Activated T-cell treated with anti-CD3 and anti-CD28 coated beads for 24 hours (primary cell): ENCODE results near the gene COLEC12.
"Not testable (repeated sequence)": the region's sequence is repeated elsewhere in the genome, so short reads cannot be mapped to it uniquely, and the experiment has no call there.

Experiments used
- DNase-seq: peaks from one replicate; pipeline ENCODE4 v3.0.0-alpha.2; 2020; ENCODE audit warnings: low read depth

The COLEC12 gene

DNA sequence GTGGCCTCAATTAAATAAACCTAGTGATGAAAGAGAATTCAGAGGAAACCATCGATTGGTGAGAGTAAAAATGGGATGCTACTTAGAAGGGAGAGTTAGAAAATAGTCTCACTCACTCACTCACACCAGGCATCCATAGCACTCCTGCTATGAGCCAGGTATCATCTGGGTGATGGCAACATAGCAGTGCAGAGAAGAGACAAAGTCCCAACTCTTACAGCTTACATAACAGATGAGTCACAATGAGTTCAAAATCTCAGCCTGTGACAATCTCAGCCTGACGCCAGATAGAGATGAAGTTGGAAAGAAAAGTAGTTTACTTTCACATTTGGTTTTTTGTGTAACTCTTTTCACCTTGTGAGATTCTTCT lies 177.3 kb downstream of the COLEC12 start:
- DNase-seq: no peak

DNA sequence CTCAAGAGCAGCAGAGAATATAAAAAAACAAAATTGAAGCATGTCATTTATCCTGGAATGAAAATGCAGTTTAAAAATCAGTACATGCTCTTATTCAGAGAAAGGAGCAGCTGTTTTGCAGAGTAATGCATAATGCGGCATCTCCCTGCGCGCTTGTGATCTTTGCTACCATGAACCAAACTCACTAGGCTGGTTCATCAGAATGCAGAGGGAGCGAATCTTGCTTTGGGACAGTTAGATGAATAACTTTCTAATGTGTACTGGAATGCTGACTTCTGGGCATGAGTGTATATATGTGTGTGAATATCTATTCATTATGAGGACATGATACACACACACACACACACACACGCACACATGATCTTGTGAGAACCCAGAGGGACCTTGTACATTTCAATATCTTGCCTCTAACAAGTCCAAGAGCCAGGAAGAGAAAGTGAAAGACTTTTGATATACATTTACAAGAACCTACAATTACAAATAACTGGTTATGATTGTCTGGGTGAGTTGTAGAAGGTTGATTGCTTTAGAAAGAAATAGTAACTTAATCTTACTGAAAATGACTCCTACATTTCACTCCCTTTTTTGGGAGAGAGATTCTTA lies 178.5 kb downstream of the COLEC12 start:
- DNase-seq: no peak

DNA sequence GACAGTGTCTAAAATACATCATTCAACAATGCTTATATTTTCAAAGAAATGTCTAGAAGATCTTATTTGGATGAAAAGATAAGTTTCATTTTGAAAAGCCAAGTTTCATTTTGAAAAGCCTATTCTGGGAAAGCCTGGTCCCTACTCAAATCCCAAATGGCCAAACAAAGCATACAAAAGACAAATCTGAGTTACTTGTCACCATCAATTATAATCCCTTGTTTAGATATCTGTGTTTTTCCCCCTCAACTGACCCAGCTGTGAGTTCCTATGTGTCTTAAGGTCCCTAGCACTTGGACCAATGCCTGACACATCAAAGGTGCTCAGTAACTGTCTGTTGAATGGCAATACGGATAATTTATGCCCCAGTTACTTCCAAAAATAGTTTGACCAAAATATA lies 180.3 kb downstream of the COLEC12 start:
- no peak for DNase-seq

DNA sequence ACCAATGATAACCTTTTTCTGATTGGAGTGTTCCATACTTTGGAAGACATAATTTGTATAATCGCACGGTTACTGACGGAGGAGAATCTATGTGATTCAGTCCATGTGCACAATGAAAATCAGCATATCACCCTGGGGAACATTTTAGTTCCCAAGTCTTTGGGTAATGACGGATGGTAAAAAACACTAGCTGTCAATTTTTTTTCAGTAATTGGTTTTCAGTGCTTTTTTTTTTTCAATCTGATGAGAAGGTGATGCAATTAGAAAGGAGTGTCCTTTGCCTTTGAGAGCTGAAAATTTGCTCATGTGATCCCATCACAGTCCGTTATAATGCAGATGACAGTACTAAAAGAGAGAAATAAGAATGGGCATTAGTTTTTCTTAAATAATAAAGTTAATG lies 180.8 kb downstream of the COLEC12 start:
- no peak for DNase-seq

DNA sequence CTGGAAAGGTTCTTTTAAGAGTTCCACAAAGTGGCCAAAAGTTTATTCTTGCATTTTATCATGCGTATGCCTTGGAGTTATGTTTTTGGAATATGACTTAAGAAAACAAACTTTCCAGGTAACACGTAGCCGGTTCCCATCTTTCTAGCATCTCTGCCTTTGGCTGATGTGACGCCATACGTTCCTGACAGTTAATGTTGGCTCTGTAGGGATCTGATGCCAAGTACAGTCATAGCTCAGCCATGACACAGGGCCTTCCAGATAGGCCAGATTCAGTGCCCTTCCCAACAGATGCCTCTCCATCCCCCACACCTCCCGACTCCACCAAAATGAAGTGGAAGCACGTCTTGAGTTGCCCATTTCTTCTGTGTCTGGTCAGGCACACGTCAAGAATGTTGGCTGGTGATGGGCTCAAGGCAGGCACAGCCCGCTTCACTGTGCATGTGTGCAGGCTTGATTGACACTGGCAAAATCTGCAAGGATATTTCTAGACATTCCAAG lies 181.7 kb downstream of the COLEC12 start:
- no peak for DNase-seq

DNA sequence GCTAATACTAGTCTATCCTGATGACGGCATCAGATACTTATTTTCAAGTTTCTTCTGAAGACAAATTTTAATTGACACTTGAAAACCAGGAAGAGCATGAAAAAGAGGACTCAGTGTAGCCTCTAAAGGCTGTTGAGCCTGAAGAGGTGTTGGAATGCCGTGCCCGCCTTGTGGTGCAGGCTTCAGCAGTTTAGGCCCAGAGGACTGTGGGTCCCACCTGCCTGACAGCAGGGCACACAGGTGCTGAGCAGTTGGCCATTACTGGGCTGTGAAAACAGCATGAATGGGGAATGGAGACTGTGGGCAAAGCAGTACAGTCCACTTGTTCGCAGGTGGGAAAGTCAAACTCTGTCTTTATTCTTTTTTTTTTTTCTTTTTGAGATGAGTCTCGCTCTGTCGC lies 182.9 kb downstream of the COLEC12 start:
- no peak for DNase-seq

DNA sequence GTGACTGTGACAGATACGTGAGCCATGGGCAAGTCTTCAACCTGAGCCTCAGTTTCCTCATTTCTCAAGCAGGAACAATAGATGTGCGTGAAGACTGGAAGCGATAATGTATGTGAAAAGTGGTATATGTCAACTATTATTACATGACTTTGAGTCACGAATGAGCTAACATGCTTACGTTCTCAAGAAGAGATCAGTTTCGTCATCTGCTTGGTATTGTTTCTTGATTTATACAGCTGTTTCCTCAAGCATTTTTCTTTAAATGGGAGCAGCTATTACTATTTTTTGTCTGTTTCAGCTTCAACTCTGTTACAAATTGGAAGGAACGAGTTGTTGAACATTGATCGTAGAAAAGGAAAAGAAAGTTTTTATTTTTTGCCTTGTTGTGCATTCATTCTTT lies 184.1 kb downstream of the COLEC12 start:
- no peak for DNase-seq

DNA sequence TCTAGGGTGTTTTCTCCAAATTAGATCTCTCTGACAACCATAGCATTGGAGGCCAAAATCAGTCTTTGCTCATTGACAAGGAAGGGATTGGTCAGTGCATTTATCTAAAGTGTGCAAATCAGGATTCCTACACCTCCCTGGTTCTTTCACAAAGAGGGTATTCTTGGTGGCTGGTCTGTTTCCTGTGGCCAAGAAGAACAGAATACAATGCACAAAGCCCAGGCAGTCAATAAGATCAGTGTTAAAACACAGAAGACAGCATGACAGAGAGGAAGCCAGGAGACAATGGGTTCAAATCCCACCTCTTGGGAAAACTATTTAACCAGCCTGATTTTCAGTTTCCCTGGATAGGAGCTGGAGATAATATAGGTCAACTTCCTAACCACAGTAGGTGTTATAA lies 186.6 kb downstream of the COLEC12 start:
- no peak for DNase-seq

DNA sequence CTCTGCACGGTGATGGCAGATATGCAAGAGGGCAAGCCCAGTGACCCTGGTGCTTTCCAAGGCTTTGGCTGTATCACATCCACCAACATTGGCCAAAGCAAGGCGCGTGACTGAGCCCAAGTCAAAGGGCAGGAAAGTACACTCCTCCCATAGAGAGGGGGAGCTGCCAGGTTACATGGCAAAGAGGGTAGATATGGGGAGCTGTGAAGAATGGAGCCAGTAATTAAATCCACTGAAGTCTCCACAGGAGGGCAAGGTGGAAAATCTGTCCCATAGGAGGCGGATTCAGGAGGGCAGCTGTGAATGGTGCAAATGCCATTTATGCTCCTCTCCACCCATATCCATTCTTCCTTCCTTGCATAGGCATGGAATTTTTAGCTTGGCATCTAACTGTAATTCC lies 188.1 kb downstream of the COLEC12 start:
- DNase-seq: no peak

DNA sequence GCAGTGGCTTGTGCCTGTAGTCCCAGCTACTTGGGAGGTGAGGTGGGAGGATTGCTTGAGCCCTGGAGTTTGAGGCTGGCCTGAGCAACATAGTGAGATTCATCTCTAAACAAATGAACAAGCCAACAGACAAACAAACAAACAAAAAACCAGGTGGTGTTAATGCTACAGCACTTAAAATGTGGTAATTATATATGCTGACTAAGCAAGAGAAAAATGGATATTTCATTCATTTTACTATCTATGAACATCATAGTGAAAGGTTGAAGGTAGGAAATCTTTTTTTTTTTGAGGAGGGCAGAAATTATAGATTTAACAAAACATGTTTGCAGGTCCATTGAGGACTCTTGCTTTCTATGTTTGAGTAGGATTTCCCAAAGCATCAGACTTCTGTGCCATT lies 190.5 kb downstream of the COLEC12 start:
- DNase-seq: no peak

DNA sequence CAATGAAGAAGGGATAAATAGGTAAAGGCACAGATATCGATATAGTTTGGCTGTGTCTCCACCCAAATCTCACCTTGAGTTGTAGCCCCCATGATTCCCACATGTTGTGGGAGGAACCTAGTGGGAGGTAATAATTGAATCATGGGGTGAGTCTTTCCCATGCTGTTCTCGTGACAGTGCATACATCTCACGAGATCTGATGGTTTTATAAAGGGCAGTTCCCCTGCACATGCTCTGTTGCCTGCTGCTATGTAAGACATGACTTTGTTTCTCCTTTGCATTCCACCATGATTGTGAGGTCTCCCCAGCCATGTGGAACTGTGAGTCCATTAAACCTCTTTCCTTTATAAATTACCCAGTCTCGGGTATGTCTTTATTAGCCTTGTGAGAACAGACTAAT lies 192.4 kb downstream of the COLEC12 start:
- not testable (repeated sequence) for DNase-seq

DNA sequence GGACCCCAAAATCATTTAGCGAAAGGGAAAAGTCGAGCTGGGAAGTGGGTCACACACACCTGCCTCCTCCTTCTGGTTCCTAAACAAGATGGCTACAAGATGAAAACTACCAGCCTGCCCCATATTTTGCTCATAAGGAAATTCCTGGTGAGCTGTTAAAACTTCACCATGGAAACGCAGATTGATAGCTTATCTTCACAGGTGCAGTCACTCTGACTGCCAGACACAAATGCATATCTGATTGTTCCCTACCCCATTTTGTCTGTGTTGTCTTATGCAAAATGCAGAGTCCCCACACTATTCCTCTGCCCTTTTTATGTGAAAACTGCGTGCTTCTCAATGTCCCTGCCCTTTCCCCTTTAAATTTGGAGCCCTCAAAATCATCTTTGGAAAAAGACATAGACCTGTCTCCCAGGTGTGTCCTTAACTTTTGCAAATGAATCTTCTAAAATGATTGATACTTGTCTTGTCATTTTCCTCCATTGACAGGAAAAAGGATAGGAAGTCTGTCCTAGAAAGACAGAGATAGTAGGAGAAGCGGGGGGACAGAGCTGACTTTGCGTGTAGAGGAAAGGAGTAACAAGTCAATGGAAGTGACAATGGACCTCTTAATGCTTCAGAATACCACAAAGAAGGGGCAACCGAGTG lies 193.8 kb downstream of the COLEC12 start:
- DNase-seq: no peak

DNA sequence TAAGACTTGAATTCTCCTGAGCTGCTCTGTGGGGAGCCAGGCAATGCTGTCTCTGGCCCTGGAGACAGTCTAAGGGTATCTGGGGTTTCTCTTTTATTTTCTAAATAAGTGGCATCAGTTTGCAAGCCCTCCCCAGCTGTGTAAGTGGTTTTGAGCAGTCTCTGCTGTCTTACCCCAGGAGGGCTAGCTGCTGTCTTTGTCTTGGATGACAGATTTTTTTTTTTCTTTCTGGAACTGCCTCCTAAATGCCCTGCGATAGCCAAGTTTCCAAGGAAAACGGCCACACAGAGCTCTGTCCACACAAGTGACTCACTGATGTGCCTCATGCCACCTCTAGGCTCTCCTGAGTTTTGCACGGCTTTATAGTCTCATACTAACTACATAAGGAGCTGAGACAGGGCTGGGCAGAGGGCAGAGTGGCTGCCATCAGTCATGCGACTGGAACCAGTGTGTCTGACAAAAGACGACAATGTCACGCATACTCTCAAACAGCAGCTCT lies 195.4 kb downstream of the COLEC12 start:
- no peak for DNase-seq

DNA sequence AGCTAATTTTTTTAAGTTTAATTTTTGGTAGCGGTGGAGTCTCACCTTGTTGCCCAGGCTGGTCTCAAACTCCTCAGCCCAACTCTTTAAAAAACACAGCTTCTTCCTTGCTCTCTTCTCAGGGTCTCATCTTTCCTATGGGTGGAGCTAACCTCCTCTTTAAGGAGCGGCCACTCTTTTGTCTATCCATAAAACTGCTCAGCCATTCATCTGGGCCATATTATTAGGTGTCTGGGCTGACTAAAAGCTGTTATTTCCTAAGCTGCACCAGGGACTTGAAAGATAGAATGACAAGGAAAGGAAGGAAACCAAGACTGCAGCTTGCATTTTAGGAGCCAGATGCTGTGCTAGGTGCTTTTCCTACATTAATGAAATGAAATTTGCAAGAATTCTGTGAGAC lies 196.9 kb downstream of the COLEC12 start:
- DNase-seq: no peak

DNA sequence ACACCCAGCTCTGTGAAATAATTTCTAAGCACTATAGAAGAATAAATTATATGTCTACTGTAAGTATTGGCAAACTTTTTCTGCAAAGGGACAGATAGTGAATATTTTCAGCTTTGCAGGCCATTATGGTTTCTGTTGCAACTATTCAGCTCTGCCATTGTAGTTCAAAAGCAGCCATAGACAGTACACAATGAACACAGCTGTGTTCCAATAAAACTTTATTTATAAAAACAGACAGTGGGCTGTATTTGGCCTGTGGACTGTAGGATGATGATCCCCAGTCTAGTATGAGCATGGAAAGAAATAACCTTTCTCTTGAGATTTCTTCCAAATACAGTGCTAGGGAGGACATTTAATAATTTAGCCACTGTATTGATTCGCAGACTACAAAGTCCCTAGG lies 197.5 kb downstream of the COLEC12 start:
- DNase-seq: no peak

DNA sequence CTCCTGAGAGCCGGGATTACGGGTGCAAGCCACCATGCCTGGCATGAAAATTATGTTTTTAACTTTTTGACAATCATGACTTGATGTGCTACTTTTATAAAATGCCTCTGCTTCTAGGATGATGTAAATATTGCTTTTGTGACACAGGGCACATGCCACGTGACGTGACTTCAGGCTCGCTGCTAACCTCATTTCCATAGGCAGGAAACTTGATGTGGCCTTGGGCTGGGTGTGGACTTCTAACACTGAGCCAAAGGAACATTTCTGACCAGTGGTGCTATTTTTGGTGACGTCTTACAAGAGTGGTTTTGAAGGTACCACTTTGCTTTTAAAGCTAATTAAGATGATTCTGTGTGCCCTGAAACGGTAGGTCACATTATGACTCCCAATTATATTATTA lies 198.4 kb downstream of the COLEC12 start:
- DNase-seq: no peak

DNA sequence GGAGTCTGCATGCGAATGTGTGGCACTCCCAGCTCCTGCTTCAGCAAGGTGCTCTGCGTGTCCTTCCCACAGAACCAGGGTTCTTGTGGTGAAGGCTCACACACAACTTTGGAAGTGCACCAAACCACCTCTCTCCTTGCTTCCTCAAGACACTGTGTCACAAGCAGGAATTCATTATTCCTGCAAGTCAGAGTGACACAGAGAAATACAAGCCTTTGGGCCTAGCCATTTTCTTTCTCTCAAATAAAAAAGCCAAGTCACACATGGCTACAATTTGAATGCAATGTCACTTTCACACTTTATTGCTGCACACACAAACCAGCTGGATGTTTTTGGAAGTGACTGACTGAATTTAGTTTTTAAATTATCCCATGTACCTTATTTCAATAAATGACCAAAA lies 202.6 kb downstream of the COLEC12 start:
- DNase-seq: no peak

DNA sequence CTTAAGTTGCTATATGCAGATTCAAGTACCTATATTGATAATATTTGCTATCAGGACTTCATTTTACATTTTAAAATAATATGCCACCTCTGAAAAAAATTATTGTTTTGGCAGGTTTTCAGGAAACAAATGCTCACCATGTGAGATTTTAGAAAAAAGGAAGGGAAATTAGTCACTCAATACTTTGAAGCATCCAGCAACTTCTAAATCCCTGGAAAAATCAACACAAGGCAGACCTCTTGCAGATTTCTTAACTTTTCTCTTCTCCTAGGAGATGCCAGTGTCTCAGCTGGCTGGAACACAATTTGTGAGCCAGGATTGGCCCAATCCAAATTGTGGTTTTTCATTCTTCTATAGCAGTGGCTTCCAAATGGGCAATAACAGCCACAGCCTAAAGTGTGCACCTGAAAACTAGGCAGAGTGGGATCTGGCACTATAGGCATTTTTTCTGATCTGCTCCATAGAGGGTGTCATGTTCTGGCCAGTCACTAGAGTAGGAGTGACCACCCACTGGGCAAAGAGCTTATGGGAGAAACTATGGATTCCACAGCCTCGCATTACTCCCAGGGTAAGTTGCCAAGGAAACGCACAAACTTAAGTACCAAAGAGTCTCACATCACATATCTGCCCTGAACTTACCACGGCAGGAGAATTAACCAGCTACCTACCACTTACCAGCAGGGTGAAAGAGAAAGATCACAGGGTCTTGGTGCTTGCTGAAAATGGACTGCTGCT lies 204.6 kb downstream of the COLEC12 start:
- DNase-seq: no peak

DNA sequence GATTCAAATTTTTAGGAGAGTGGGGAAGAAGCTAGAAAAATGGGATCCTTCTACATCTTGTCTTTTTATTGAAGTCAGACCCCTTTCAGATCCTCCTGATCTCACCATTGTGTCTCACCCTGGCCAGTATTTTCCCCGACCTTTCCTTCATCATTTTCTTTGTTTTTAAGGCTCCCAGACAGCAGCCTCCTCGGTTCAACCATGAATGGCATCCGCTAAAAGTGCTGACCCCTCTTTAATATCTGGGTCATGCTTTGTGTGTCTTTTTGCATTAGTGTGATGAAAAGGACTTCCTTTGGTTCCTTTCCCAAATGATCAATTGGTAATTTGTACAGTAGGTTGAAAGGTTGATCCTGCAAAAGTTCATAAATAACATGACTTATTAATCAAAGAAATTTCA lies 205.9 kb downstream of the COLEC12 start:
- DNase-seq: no peak

DNA sequence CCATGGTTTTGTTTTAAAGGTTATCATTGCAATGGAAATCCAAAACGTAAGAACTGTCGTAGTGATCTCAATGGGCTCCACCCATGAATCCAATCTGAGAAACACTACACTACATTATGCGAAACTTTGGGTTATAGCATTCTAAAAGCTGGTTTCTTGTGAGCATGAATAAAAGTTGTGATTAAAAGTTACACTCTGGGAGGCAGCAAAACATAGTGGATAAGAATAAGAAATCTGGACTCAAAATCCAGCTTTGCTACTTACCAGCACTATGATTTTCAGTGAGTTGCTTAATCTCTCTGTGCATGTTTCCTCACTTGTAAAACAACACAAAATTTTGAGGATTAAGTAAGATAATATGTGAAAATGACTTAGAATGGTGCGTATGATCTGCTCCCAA lies 207.0 kb downstream of the COLEC12 start:
- DNase-seq: no peak

DNA sequence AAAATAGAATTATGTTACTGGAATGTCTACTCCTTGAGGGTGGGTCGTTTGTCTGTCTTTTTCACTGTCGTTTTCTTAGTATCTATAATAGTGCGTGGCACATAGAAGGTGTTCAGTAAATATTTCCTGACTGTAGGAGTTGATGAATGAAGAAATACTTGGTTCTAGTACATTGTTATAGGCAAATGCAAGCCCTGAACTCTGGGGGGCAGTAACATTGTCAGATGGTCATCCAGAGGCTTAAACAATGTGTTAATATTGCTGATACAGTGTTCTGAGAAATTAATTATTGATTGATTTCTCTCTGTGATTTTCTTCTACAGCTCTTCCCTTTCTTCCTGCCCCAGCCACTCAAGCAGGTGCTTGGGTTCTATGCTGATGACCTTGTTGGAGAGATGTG lies 208.2 kb downstream of the COLEC12 start:
- DNase-seq: no peak

DNA sequence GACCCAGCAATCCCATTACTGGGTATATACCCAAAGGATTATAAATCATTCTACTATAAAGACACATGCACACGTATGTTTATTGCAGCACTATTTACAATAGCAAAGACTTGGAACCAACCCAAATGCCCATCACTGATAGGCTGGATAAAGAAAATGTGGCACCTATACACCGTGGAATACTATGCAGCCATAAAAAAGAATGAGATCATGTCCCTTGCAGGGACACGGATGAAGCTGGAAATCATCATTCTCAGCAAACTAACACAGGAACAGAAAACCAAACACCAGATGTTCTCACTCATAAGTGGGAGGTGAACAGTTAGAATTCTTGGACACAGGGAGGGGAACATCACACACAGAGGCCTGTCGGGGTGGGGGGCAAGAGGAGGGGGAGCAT lies 210.5 kb downstream of the COLEC12 start:
- not testable (repeated sequence) for DNase-seq

DNA sequence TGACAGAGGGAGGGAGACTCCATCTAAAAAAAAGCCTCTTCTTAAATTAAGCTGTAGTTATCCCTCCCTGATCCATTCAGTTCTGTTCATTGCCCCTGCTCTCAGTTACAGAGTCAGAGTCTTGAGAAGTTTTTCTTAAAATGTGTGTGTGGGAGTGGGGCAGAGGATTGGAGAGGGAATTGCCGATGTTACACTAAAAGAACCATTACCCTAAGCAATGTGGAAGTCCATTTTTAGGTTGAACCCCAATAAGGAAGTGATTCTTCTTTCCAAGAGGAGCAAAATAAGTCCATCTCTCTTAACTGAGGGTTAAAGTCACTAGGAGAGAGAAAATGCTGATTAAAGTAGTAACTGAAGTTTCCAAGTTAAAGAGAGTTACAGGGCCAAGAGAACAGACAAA lies 211.5 kb downstream of the COLEC12 start:
- no peak for DNase-seq
